SK-N-SH treated with all-trans-retinoic acid at 6 μM for 48 hours (cell line): ENCODE measurements around the gene JAK1.

Source experiments
- CSDC2 ChIP-seq: fragments of 250-450 bp; sonication (Bioruptor Pico); IDR thresholded peaks from 2 replicates; pipeline ENCODE4 v1.5.0; 2020; ENCODE audit warnings: mild to moderate bottlenecking, moderate library complexity
- ESRRG ChIP-seq: fragments of 250-450 bp; sonication (Bioruptor Pico); IDR thresholded peaks from 2 replicates; pipeline ENCODE4 v1.6.1; 2021; ENCODE audit warnings: mild to moderate bottlenecking
- PPARA ChIP-seq: fragments of 250-450 bp; sonication (Bioruptor Pico); IDR thresholded peaks from 2 replicates; pipeline ENCODE4 v1.5.0; 2020; ENCODE audit warnings: mild to moderate bottlenecking, borderline replicate concordance
- TCF4 ChIP-seq: fragments of 250-450 bp; sonication (Bioruptor Pico); IDR thresholded peaks from 2 replicates; pipeline ENCODE4 v1.8.0; 2021; ENCODE audit warnings: mild to moderate bottlenecking, moderate library complexity, borderline replicate concordance
- ZFP3 ChIP-seq: fragments of 250-450 bp; sonication (Bioruptor Pico); IDR thresholded peaks from 2 replicates; pipeline ENCODE4 v1.5.0; 2020; ENCODE audit warnings: mild to moderate bottlenecking, moderate library complexity
- TF ChIP-seq, protein P1 (sequence below): fragments of 250-450 bp; sonication (Bioruptor Pico); IDR thresholded peaks from 2 replicates; pipeline ENCODE4 v1.8.0; 2020; ENCODE audit warnings: mild to moderate bottlenecking, moderate library complexity, borderline replicate concordance
- TF ChIP-seq, protein P2 (sequence below): fragments of 250-450 bp; sonication (Bioruptor Pico); IDR thresholded peaks from 2 replicates; pipeline ENCODE4 v1.5.1; 2020; ENCODE audit warnings: low read depth, mild to moderate bottlenecking, moderate library complexity

DNA sequence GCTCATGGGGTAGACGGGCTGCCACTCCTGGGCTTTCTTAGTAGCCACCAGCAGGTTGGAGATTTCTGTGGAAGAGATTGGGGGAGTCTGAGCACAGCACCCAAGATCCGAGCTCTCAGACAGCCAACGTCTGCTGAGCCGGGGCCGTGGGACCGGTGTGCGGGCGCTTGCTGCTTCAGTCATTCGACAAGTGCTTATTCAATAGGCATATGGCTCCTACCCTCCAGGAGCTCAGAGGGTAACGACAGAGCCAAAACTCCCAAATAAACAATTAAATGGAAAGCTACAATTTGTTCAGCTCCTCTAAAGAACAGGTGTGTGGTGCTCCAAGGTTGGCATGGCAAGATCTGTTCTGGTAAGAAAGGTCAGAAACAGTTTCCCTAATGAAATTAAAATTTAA, 115.5 kb downstream of the JAK1 start:
- TF ChIP-seq ESRRG (CRISPR knock-in tag) (no peak), TCF4 (CRISPR knock-in tag) (no peak), CSDC2 (CRISPR knock-in tag) (no peak), ZFP3 (CRISPR knock-in tag) (no peak), PPARA (CRISPR knock-in tag) (no peak)
- TF ChIP-seq, protein P1, sequence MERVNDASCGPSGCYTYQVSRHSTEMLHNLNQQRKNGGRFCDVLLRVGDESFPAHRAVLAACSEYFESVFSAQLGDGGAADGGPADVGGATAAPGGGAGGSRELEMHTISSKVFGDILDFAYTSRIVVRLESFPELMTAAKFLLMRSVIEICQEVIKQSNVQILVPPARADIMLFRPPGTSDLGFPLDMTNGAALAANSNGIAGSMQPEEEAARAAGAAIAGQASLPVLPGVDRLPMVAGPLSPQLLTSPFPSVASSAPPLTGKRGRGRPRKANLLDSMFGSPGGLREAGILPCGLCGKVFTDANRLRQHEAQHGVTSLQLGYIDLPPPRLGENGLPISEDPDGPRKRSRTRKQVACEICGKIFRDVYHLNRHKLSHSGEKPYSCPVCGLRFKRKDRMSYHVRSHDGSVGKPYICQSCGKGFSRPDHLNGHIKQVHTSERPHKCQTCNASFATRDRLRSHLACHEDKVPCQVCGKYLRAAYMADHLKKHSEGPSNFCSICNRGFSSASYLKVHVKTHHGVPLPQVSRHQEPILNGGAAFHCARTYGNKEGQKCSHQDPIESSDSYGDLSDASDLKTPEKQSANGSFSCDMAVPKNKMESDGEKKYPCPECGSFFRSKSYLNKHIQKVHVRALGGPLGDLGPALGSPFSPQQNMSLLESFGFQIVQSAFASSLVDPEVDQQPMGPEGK (CRISPR knock-in tag) = no peak
- TF ChIP-seq, protein P2, sequence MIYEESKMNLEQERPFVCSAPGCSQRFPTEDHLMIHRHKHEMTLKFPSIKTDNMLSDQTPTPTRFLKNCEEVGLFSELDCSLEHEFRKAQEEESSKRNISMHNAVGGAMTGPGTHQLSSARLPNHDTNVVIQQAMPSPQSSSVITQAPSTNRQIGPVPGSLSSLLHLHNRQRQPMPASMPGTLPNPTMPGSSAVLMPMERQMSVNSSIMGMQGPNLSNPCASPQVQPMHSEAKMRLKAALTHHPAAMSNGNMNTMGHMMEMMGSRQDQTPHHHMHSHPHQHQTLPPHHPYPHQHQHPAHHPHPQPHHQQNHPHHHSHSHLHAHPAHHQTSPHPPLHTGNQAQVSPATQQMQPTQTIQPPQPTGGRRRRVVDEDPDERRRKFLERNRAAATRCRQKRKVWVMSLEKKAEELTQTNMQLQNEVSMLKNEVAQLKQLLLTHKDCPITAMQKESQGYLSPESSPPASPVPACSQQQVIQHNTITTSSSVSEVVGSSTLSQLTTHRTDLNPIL (CRISPR knock-in tag) = no peak
